Fibroblast of lung (primary cell): ENCODE results near the gene USP4. TPM values are rescaled to one million over a fixed set of nuclear protein-coding genes. Genes with fewer than 3 reads are reported as not detected.

ENCODE experiments used
- DNase-seq, 2 donors: peaks; one replicate each; pipeline versions ENCODE4 v3.0.0 to v3.0.0-alpha.2; 2010; ENCODE audit warnings: low read depth in 2 of 2
- H2AFZ ChIP-seq: 2 replicates; pipeline ENCODE4 v1.5.1; 2012; ENCODE audit warnings: low read length, control low read depth, inconsistent platforms
- H3K27ac ChIP-seq: 2 replicates; pipeline ENCODE4 v1.5.1; 2011; ENCODE audit warnings: low read length, control low read depth; ENCODE audit not compliant: insufficient read depth
- H3K27me3 ChIP-seq: 2 replicates; pipeline ENCODE4 v1.5.1; 2011; ENCODE audit warnings: mild to moderate bottlenecking, low read length; ENCODE audit not compliant: control insufficient read depth, insufficient read depth
- H3K36me3 ChIP-seq: 2 replicates; pipeline ENCODE4 v1.5.1; 2011; ENCODE audit warnings: low read length; ENCODE audit not compliant: control insufficient read depth, insufficient read depth
- H3K4me1 ChIP-seq: 2 replicates; pipeline ENCODE4 v1.5.1; 2011; ENCODE audit warnings: low read length; ENCODE audit not compliant: control insufficient read depth, insufficient read depth; ENCODE audit errors: extremely low read depth
- H3K4me2 ChIP-seq: 2 replicates; pipeline ENCODE4 v1.5.1; 2011; ENCODE audit warnings: low read length, control low read depth; ENCODE audit not compliant: insufficient read depth; ENCODE audit errors: extremely low read depth
- H3K4me3 ChIP-seq, 4 experiments: fragments of 200-600 bp in 1 of 4; sonication (generic) in 1 of 4; replicated peaks in 1 of 4; 2 replicates each; pipeline ENCODE4 v1.5.1; 2011 to 2016; ENCODE audit warnings: low read length in 4 of 4, low read depth in 3 of 4, mild to moderate bottlenecking in 3 of 4, control low read depth in 2 of 4, inconsistent platforms in 1 of 4, mixed read lengths in 1 of 4; ENCODE audit not compliant: insufficient read depth in 1 of 4; ENCODE audit errors: control extremely low read depth in 1 of 4
- H3K79me2 ChIP-seq: 2 replicates; pipeline ENCODE4 v1.5.1; 2012; ENCODE audit warnings: mild to moderate bottlenecking, low read length, inconsistent platforms; ENCODE audit not compliant: control insufficient read depth, insufficient read depth
- H3K9ac ChIP-seq: 2 replicates; pipeline ENCODE4 v1.5.1; 2011; ENCODE audit warnings: mild to moderate bottlenecking, low read length, control low read depth; ENCODE audit not compliant: insufficient read depth
- H3K9me3 ChIP-seq: 2 replicates; pipeline ENCODE4 v1.5.1; 2012; ENCODE audit warnings: low read depth, low read length; ENCODE audit not compliant: control insufficient read depth, insufficient read depth
- H4K20me1 ChIP-seq: 2 replicates; pipeline ENCODE4 v1.5.1; 2011; ENCODE audit warnings: low read length; ENCODE audit not compliant: control insufficient read depth, insufficient read depth; ENCODE audit errors: extremely low read depth
- CTCF ChIP-seq, 2 donors: IDR thresholded peaks in 1 of 2; conservative IDR thresholded peaks in 1 of 2; 1 replicate in 1 of 2; 2 replicates in 1 of 2; pipeline ENCODE4 v1.5.1; 2011 to 2012; ENCODE audit warnings: low read length in 2 of 2, control low read depth in 1 of 2, inconsistent platforms in 1 of 2, low read depth in 1 of 2, mild to moderate bottlenecking in 1 of 2
- EZH2 ChIP-seq: IDR thresholded peaks from 2 replicates; pipeline ENCODE4 v1.5.1; 2012; ENCODE audit warnings: low read length, control low read depth, mild to moderate bottlenecking; ENCODE audit errors: missing control alignments
- polyA plus RNA-seq, 2 donors: library from polyadenylated mRNA; depleted of rRNA in 1 of 2; stranded (reverse) in 1 of 2; unstranded in 1 of 2; fragments of >200 nt; gene quantifications; 2 replicates each; pipeline ENCODE4 v1.2.1, GENCODE V29; 2011 to 2012; ENCODE audit warnings: missing spikeins in 1 of 2
- total RNA-seq: library from RNA; depleted of rRNA; stranded (reverse); fragments of >200 nt; gene quantifications from 2 replicates; pipeline ENCODE4 v1.2.1, GENCODE V29; 2014

Gene USP4
- total and polyA plus RNA-seq, 2 donors (not counting 1 experiment from before 2014, with no cell fraction given): 28.7 to 47.1 TPM

GRCh38 chr3:49383387-49383786 is 43.5 kb upstream of the USP4 start:
- Histone ChIP-seq H3K4me3 (no peak overlapping the region), H3K79me2 (peaks cover 96% of the 10 kb centered on the region), H3K9me3 (no peaks in the 10 kb centered on the region), H4K20me1 (peaks cover 1% of the 10 kb centered on the region), H3K9ac (no peak overlapping the region), H3K36me3 (no peaks in the 10 kb centered on the region), H3K27ac (no peak overlapping the region), H2AFZ (no peak overlapping the region), H3K4me1 (no peaks in the 10 kb centered on the region), H3K27me3 (no peaks in the 10 kb centered on the region), H3K4me2 (no peak overlapping the region)
- TF ChIP-seq EZH2 (no peak), CTCF (conservative IDR thresholded peaks at IDR 0.05 in 1 of 2, IDR thresholded peaks at IDR 0.05 in 1 of 2; ENCODE audit: low read depth in 1 of 2, low read length in 2 of 2) (no peak)
- no peak for DNase-seq

- Histone ChIP-seq H3K79me2 (peaks cover 93% of the 10 kb centered on the region), H3K9ac (no peak overlapping the region), H2AFZ (no peak overlapping the region), H3K4me3 (no peak overlapping the region), H3K36me3 (peaks cover 4% of the 10 kb centered on the region), H3K27ac (peak overlapping the region; percentile 37), H4K20me1 (no peaks in the 10 kb centered on the region), H3K27me3 (no peaks in the 10 kb centered on the region), H3K4me2 (no peak overlapping the region), H3K4me1 (no peaks in the 10 kb centered on the region), H3K9me3 (no peaks in the 10 kb centered on the region)
- DNase-seq: peak; percentile 61 to 94
- TF ChIP-seq EZH2: no peak
Observed at GRCh38 chr3:49378249-49378895, 38.5 kb upstream of the USP4 start.

GRCh38 chr3:49377483-49377882 is 37.6 kb upstream of the USP4 start:
- Histone ChIP-seq H3K4me2 (no peak overlapping the region), H3K4me3 (no peak overlapping the region), H3K9me3 (no peaks in the 10 kb centered on the region), H3K4me1 (no peaks in the 10 kb centered on the region), H4K20me1 (no peaks in the 10 kb centered on the region), H3K36me3 (peaks cover 4% of the 10 kb centered on the region), H2AFZ (no peak overlapping the region), H3K79me2 (peaks cover 92% of the 10 kb centered on the region), H3K27me3 (no peaks in the 10 kb centered on the region), H3K27ac (no peak overlapping the region), H3K9ac (no peak overlapping the region)
- TF ChIP-seq CTCF (conservative IDR thresholded peaks at IDR 0.05 in 1 of 2, IDR thresholded peaks at IDR 0.05 in 1 of 2; ENCODE audit: low read depth in 1 of 2, low read length in 2 of 2): no peak
- TF ChIP-seq EZH2: no peak
- peak in 1 of 2 donors; percentile 89 for DNase-seq
